ENCODE measurements around the gene C9orf153. TPM values are rescaled to one million over a fixed set of nuclear protein-coding genes. Genes with fewer than 3 reads are reported as not detected.

C9orf153 gene
- total RNA-seq, 1 donor from 2014 or later: 0.41 TPM

GRCh38 chr9:86256653-86257052 lies 2.8 kb downstream of the C9orf153 start:
- Mint-ChIP-seq H3K27me3 (ENCODE audit: low read depth) (no peaks in the 10 kb centered on the region), H3K36me3 (ENCODE audit: low read depth) (no peaks in the 10 kb centered on the region), H3K4me1 (ENCODE audit: low read depth) (no peaks in the 10 kb centered on the region), H3K9me3 (peaks cover 7% of the 10 kb centered on the region), H3K27ac (no peak overlapping the region), H3K4me3 (ENCODE audit: low read depth) (no peak overlapping the region)
- DNase-seq (ENCODE audit: low spot score): no peak
- intact Hi-C loops (cut with micrococcal nuclease): no loop called here

DNA sequence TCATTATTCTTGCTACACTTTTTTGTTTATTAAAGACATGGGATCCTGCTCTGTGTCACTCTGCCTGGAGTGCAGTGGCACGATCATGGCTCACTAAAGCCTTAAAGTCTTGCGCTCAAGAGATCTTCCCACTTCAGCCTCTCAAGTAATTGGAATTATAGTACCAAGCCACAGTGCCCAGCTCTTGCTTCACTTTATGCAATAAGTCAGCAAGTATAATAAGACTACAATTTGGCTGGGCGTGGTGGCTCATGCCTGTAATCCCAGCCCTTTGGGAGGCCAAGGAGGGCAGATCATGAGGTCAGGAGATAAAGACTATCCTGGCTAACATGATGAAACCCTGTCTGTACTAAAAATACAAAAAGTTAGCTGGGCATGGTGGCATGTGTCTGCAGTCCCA lies 5.9 kb downstream of the C9orf153 start:
- no peak overlapping the region for H3K27ac Mint-ChIP-seq
- no peak overlapping the region for H3K4me3 Mint-ChIP-seq (ENCODE audit: low read depth)

DNA sequence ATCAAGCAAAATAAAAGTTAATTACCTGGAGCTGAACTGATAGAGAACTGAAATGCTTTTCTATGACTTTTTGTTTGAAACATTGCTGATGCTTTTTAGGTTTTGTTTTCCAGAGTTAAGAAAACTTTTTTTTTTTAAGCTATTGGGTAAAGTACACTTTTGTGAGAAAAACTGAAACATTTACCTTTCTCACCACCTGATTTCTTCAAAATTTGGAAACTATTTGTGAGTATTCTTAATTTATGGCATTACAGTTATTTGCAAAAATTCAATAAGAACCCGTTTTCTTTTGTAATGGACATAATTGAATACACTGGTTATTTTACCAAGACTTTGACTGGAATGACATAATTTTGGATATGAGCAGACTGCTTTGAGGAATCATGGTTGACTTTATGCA lies 6.6 kb downstream of the C9orf153 start:
- no peaks in the 10 kb centered on the region for H3K4me1 Mint-ChIP-seq (ENCODE audit: low read depth)
- no peak overlapping the region for H3K4me3 Mint-ChIP-seq (ENCODE audit: low read depth)
- H3K27ac Mint-ChIP-seq: no peak overlapping the region
- intact Hi-C loops (cut with micrococcal nuclease): no loop called here
- H3K36me3 Mint-ChIP-seq (ENCODE audit: low read depth): no peaks in the 10 kb centered on the region
- DNase-seq (ENCODE audit: low spot score): no peak
- no peaks in the 10 kb centered on the region for H3K27me3 Mint-ChIP-seq (ENCODE audit: low read depth)
- H3K9me3 Mint-ChIP-seq: peaks cover 8% of the 10 kb centered on the region

More for the DNA sequence above, 5.9 kb downstream of the C9orf153 start:
- Mint-ChIP-seq H3K36me3 (ENCODE audit: low read depth) (no peaks in the 10 kb centered on the region), H3K4me1 (ENCODE audit: low read depth) (no peaks in the 10 kb centered on the region), H3K27me3 (ENCODE audit: low read depth) (no peaks in the 10 kb centered on the region), H3K9me3 (peaks cover 8% of the 10 kb centered on the region)
- intact Hi-C loops (cut with micrococcal nuclease): no loop called here
- no peak for DNase-seq (ENCODE audit: low spot score)

- H3K36me3 Mint-ChIP-seq (ENCODE audit: low read depth): no peaks in the 10 kb centered on the region
- H3K27ac Mint-ChIP-seq: no peak overlapping the region
- H3K9me3 Mint-ChIP-seq: peaks cover 8% of the 10 kb centered on the region
- H3K27me3 Mint-ChIP-seq (ENCODE audit: low read depth): peaks cover 2% of the 10 kb centered on the region
- H3K4me3 Mint-ChIP-seq (ENCODE audit: low read depth): no peak overlapping the region
- no peak for DNase-seq (ENCODE audit: low spot score)
- intact Hi-C loops (cut with micrococcal nuclease): no loop called here
- H3K4me1 Mint-ChIP-seq (ENCODE audit: low read depth): no peaks in the 10 kb centered on the region
These were observed 9.3 kb downstream of the C9orf153 start for GRCh38 chr9:86250123-86250522.

DNA sequence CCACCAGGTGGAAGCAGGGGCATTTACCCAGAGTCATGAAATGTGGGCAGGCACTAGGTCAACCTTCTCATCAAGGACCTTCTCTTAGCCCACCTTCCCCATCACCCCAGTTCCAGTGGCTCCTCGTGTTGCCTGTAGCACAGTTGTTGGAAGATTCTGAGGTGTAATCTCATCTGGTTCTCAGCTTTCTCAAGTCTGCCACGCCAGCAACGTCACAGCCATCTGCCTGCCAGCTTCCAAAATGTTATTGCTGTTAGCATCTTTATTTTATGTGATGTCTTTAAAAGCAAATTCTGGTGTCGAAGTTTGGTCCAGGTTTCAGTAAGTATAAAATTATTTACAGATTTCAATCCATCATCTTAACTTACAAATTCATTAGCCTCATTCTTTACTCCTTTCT lies 10.7 kb downstream of the C9orf153 start:
- Mint-ChIP-seq H3K27me3 (ENCODE audit: low read depth) (peaks cover 2% of the 10 kb centered on the region), H3K4me3 (ENCODE audit: low read depth) (no peak overlapping the region), H3K36me3 (ENCODE audit: low read depth) (no peaks in the 10 kb centered on the region), H3K27ac (no peak overlapping the region), H3K4me1 (ENCODE audit: low read depth) (no peaks in the 10 kb centered on the region), H3K9me3 (peaks cover 4% of the 10 kb centered on the region)
- no peak for DNase-seq (ENCODE audit: low spot score)
- intact Hi-C loops (cut with micrococcal nuclease): loop anchor here (10.0 kb wide), 1 partner anchor 154 kb away; the partner anchor contains the start of gene GOLM1

GRCh38 chr9:86246752-86247161 lies 12.7 kb downstream of the C9orf153 start:
- peaks cover 2% of the 10 kb centered on the region for H3K27me3 Mint-ChIP-seq (ENCODE audit: low read depth)
- no peak overlapping the region for H3K27ac Mint-ChIP-seq
- H3K36me3 Mint-ChIP-seq (ENCODE audit: low read depth): no peaks in the 10 kb centered on the region
- no peak overlapping the region for H3K4me3 Mint-ChIP-seq (ENCODE audit: low read depth)
- H3K4me1 Mint-ChIP-seq (ENCODE audit: low read depth): peaks cover 3% of the 10 kb centered on the region
- H3K9me3 Mint-ChIP-seq: peaks cover 3% of the 10 kb centered on the region
- DNase-seq (ENCODE audit: low spot score): no peak
- intact Hi-C loops (cut with micrococcal nuclease): loop anchor here (10.0 kb wide), 1 partner anchor 152 kb away; the partner anchor contains the start of gene GOLM1

- intact Hi-C loops (cut with micrococcal nuclease): loop anchor here (10.0 kb wide), 1 partner anchor 147 kb away; the partner anchor contains the start of gene GOLM1
- no peak overlapping the region for H3K27ac Mint-ChIP-seq
- peaks cover 3% of the 10 kb centered on the region for H3K27me3 Mint-ChIP-seq (ENCODE audit: low read depth)
- DNase-seq (ENCODE audit: low spot score): no peak
- no peak overlapping the region for H3K4me3 Mint-ChIP-seq (ENCODE audit: low read depth)
- H3K4me1 Mint-ChIP-seq (ENCODE audit: low read depth): peaks cover 11% of the 10 kb centered on the region
- H3K36me3 Mint-ChIP-seq (ENCODE audit: low read depth): no peaks in the 10 kb centered on the region
- no peaks in the 10 kb centered on the region for H3K9me3 Mint-ChIP-seq
These were observed 17.4 kb downstream of the C9orf153 start for GRCh38 chr9:86242071-86242470.

- no peaks in the 10 kb centered on the region for H3K9me3 Mint-ChIP-seq
- H3K4me3 Mint-ChIP-seq (ENCODE audit: low read depth): peak overlapping the region; percentile 1
- intact Hi-C loops (cut with micrococcal nuclease): loop anchor here (10.0 kb wide), 1 partner anchor 146 kb away; the partner anchor contains the start of gene GOLM1
- H3K27me3 Mint-ChIP-seq (ENCODE audit: low read depth): peaks cover 3% of the 10 kb centered on the region
- H3K4me1 Mint-ChIP-seq (ENCODE audit: low read depth): peaks cover 11% of the 10 kb centered on the region
- peak overlapping the region; percentile 47 for H3K27ac Mint-ChIP-seq
- DNase-seq (ENCODE audit: low spot score): peak; percentile 9
- H3K36me3 Mint-ChIP-seq (ENCODE audit: low read depth): no peaks in the 10 kb centered on the region
These were observed 18.2 kb downstream of the C9orf153 start for GRCh38 chr9:86241216-86241615.

DNA sequence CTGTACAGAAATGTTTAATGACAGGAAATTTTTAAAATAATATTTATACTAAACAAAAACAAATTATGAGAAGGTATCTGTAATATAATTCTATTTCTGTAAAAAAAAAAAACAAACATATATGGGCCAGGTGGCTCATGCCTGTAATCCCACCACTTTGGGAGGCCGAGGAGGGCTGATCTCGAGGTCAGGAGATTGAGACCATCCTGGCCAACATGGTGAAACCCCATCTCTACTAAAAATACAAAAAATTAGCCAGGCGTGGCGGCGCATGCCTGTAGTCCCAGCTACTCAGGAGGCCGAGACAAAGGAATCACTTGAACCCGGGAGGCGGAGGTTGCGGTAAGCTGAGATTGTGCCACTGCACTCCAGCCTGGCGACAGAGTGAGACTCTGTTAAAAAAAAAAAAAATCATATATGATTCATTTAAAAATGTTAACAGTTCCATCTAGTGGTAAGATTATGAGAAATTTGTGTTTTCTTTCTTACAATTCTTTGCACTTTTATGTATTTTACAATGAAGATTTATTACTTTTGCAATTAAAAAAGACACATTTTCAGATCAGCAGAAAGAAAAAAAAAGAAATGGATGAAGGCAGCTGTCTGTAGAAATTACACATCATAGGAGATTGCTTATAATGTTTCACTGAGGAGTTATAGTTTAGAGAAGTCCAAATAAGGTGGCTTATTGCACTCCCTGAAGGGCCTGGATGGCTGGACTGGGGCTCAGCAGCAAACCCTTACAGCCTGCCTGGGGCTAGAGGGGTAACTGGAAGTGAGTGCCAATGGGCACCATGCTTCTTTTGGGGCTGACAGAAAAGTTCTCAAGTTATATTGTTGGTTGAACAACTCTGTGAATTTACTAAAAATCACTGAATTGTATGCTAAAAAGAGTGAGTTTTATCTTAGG lies 20.3 kb downstream of the C9orf153 start:
- H3K9me3 Mint-ChIP-seq: no peaks in the 10 kb centered on the region
- intact Hi-C loops (cut with micrococcal nuclease): no loop called here
- no peak overlapping the region for H3K27ac Mint-ChIP-seq

DNA sequence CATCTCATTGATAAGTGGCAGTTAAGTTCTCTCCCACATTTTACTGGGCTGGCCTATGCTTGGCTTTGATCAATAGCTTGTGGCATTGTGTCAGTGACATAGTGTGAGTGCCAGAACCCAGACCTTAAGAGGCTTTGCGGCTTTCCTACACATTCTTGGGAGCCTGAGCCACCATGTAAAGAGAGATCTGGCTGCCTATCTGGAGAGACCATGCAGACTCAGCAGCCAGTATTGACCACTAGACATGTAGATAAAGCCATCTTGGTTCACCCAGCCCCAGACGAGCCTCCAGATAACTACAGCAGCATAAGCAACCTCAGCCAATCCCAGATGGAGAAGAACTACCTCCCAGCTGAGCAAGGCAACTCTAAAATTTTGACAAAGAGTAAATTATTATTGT lies 28.6 kb downstream of the C9orf153 start:
- Mint-ChIP-seq H3K4me3 (ENCODE audit: low read depth) (no peak overlapping the region), H3K36me3 (ENCODE audit: low read depth) (no peaks in the 10 kb centered on the region), H3K27ac (no peak overlapping the region), H3K27me3 (ENCODE audit: low read depth) (peaks cover 5% of the 10 kb centered on the region), H3K4me1 (ENCODE audit: low read depth) (peaks cover 3% of the 10 kb centered on the region), H3K9me3 (no peaks in the 10 kb centered on the region)
- intact Hi-C loops (cut with micrococcal nuclease): no loop called here
- no peak for DNase-seq (ENCODE audit: low spot score)

More for the DNA sequence above, 20.3 kb downstream of the C9orf153 start:
- peaks cover 9% of the 10 kb centered on the region for H3K27me3 Mint-ChIP-seq (ENCODE audit: low read depth)
- H3K4me3 Mint-ChIP-seq (ENCODE audit: low read depth): no peak overlapping the region
- H3K36me3 Mint-ChIP-seq (ENCODE audit: low read depth): no peaks in the 10 kb centered on the region
- DNase-seq (ENCODE audit: low spot score): no peak
- H3K4me1 Mint-ChIP-seq (ENCODE audit: low read depth): peaks cover 11% of the 10 kb centered on the region

GRCh38 chr9:86222667-86223066 lies 36.8 kb downstream of the C9orf153 start:
- Mint-ChIP-seq H3K36me3 (ENCODE audit: low read depth) (no peaks in the 10 kb centered on the region), H3K27me3 (ENCODE audit: low read depth) (peaks cover 1% of the 10 kb centered on the region), H3K9me3 (no peaks in the 10 kb centered on the region), H3K4me3 (ENCODE audit: low read depth) (no peak overlapping the region), H3K27ac (no peak overlapping the region), H3K4me1 (ENCODE audit: low read depth) (no peaks in the 10 kb centered on the region)
- DNase-seq (ENCODE audit: low spot score): no peak
- intact Hi-C loops (cut with micrococcal nuclease): no loop called here

GRCh38 chr9:86219606-86220005 lies 39.9 kb downstream of the C9orf153 start:
- intact Hi-C loops (cut with micrococcal nuclease): no loop called here
- H3K4me3 Mint-ChIP-seq (ENCODE audit: low read depth): no peak overlapping the region
- no peaks in the 10 kb centered on the region for H3K4me1 Mint-ChIP-seq (ENCODE audit: low read depth)
- peaks cover 3% of the 10 kb centered on the region for H3K27me3 Mint-ChIP-seq (ENCODE audit: low read depth)
- H3K36me3 Mint-ChIP-seq (ENCODE audit: low read depth): no peaks in the 10 kb centered on the region
- H3K27ac Mint-ChIP-seq: no peak overlapping the region
- DNase-seq (ENCODE audit: low spot score): no peak
- H3K9me3 Mint-ChIP-seq: no peaks in the 10 kb centered on the region

DNA sequence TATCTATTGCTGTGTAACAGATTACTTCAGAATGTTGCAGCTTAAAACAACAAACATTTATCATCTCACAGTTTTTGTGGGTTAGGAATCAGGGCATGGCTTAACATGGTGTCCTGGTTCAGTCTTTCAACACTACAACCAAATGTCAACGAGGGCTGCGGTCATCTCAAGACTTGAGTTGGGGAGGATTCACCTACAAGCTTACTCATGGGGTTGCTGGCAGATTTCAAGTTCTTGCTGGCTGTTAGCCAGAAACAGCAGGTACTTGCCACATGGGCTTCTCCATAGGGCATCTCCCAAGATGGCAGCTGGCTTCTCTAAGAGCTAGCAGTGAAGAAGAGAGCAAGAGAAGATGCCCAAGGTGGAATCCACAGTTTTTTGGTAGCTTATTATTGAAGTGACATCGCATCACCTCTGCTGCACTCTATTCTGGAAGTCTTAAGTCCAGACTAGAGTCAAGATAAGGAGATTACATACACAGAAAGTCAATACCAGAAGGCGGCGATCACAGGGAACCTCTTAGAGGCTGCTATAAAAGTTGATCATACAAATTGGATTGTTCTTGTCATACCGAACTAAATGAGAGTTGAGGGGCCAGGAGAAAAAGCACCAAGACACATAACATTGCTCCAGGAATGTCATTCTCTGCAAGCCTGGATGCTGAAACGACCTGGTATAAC lies 42.2 kb downstream of the C9orf153 start:
- intact Hi-C loops (cut with micrococcal nuclease): no loop called here
- peaks cover 3% of the 10 kb centered on the region for H3K27me3 Mint-ChIP-seq (ENCODE audit: low read depth)
- no peak overlapping the region for H3K4me3 Mint-ChIP-seq (ENCODE audit: low read depth)
- DNase-seq (ENCODE audit: low spot score): no peak
- no peaks in the 10 kb centered on the region for H3K4me1 Mint-ChIP-seq (ENCODE audit: low read depth)
- no peaks in the 10 kb centered on the region for H3K36me3 Mint-ChIP-seq (ENCODE audit: low read depth)
- H3K27ac Mint-ChIP-seq: no peak overlapping the region
- no peaks in the 10 kb centered on the region for H3K9me3 Mint-ChIP-seq
